GM12865 (cell line): Measurements from ENCODE around the gene LOXL1.
"Not testable (repeated sequence)": the region's sequence is repeated elsewhere in the genome, so short reads cannot be mapped to it uniquely, and the experiment has no call there.

Experiments used
- DNase-seq: peaks from one replicate; pipeline ENCODE4 v3.0.0; 2010; ENCODE audit warnings: low read depth
- H3K4me3 ChIP-seq: 2 replicates; pipeline ENCODE4 v1.5.1; 2011; ENCODE audit warnings: mild to moderate bottlenecking, low read depth, low read length, control low read depth
- TF ChIP-seq, protein P1 (sequence below): IDR thresholded peaks from 2 replicates; pipeline ENCODE4 v1.5.1; 2011; ENCODE audit warnings: low read length, control low read depth, low read depth, inconsistent platforms; ENCODE audit not compliant: insufficient read depth; ENCODE audit errors: missing control alignments

LOXL1 gene

DNA sequence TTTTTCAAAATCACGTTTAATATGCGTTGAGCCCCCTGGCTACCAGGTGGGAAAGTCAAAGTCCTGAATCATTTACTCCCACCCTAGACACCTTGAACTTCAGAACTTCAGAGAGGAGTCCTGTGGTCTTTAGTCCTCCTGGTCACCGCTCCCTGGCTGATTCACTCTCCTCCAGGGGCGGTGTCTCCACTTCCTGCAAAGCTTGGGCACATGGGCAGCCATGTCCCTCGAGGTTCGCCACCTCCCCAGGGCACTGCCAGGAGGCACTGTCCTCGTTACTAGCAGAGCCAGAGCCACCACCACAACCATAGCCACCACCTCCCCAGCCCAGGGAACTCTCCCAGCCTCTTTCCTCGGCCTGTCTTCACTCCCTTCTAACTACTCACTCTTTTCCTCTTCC lies 31.0 kb downstream of the LOXL1 start:
- H3K4me3 ChIP-seq: no peak overlapping the region
- DNase-seq: no peak
- TF ChIP-seq, protein P1, sequence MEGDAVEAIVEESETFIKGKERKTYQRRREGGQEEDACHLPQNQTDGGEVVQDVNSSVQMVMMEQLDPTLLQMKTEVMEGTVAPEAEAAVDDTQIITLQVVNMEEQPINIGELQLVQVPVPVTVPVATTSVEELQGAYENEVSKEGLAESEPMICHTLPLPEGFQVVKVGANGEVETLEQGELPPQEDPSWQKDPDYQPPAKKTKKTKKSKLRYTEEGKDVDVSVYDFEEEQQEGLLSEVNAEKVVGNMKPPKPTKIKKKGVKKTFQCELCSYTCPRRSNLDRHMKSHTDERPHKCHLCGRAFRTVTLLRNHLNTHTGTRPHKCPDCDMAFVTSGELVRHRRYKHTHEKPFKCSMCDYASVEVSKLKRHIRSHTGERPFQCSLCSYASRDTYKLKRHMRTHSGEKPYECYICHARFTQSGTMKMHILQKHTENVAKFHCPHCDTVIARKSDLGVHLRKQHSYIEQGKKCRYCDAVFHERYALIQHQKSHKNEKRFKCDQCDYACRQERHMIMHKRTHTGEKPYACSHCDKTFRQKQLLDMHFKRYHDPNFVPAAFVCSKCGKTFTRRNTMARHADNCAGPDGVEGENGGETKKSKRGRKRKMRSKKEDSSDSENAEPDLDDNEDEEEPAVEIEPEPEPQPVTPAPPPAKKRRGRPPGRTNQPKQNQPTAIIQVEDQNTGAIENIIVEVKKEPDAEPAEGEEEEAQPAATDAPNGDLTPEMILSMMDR: no peak

DNA sequence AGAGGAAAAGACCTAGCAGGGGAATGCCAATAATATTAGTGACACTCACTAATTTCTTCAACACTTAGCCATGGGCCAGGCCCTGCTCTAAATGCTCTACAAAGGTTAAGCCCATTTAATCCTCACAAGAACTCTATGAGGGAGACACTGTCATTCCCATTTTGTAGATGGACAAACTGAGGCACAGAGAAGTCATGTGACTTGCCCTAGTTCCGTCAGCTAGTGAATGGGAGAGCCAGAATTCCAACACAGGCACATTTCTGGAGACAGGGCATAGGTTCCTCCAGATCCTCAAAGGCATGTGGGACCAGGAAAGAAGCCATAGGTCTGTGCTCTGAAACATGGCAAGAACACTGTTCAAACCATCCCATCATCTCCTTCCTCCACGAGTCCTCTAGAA lies 31.5 kb downstream of the LOXL1 start:
- DNase-seq: no peak
- TF ChIP-seq, protein P1: no peak
- H3K4me3 ChIP-seq: no peak overlapping the region

DNA sequence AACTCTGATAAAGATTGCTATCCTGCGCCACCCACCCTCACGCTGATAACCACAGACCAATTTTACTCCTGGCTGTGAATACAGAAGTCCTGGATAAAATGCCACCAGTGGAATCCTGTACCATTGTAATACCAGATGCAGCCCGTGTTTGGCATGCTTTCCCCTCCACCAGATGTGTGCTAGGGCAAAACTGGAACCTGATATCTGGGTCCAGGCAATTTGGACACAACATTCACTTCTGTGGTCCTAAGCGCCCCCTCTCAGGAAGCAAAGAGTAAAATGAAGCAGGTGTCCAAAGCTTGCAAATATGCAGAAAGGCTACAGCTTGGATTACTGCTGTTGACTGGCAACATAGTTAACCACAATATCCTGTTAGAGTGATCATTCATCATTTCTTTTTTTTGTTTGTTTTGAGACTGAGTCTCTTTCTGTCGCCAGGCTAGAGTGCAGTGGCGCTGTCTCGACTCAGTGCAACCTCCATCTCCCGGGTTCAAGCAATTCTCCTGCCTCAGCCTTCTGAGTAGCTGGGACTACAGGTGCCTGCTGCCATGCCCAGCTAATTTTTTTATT lies 32.8 kb downstream of the LOXL1 start:
- TF ChIP-seq, protein P1: no peak
- H3K4me3 ChIP-seq: no peak overlapping the region
- DNase-seq: peak; percentile 35

DNA sequence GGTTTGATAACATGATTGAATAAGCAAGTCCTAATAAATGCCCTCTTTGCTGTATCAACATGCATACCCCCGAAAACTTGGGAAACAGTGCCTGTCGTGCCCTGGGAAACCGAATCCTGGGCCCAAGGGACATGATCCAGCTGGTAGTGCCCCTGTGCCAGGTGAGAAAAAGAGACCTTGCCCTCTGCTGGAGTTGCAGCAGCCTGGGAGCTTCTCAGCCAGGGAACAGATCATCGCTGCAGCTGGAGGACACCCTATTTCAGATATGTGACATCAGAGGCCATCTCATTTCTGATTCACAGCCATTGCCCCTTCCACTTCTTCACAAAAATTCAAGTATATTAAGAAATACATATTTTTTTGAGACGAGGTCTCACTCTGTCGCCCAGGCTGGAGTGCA lies 33.5 kb downstream of the LOXL1 start:
- H3K4me3 ChIP-seq: no peak overlapping the region
- TF ChIP-seq, protein P1: no peak
- DNase-seq: no peak

DNA sequence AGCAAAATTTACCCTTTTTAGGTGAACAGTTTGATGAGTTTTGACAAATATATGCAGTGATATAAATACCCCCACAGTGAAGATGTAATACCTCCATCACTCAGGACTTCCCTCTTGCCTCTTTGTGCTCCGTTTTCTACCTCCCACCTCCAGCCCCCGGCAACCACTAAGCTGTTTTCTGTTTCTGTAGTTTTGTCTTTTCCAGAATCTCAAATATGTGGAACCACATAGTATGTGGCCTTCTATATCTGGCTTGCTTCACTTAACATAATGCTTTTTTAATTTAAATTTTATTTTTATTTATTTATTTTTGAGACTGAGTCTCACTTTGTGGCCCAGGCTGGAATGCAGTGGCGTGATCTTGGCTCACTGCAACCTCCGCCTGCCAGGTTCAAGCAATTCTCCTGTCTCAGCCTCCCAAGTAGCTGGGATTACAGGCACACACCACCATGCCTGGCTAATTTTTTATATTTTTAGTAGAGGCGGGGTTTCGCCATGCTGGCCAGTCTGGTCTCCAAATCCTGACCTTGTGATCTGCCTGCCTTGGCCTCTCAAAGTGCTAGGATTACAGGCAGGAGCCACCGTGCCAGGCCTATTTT lies 34.3 kb downstream of the LOXL1 start:
- not testable (repeated sequence) for DNase-seq, H3K4me3 ChIP-seq

DNA sequence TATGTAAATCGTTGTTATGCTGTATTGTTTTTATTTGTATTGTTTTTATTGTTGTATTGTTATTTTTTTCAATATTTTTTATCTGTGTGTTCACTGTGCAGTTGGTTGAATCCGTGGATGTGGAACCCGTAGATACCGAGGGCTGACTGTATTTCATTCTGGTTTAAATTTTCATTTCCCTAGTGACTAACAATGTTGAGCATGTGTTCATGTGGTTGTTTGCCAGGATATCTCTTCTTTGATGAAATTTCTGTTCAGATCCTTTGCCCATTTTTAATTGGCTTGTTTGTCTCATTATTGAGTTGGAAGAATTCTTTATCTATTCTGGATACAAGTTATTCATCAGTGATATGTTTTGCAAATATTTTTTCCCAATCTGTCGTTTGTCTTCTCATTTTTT lies 36.2 kb downstream of the LOXL1 start:
- TF ChIP-seq, protein P1: no peak
- H3K4me3 ChIP-seq: no peak overlapping the region
- no peak for DNase-seq

DNA sequence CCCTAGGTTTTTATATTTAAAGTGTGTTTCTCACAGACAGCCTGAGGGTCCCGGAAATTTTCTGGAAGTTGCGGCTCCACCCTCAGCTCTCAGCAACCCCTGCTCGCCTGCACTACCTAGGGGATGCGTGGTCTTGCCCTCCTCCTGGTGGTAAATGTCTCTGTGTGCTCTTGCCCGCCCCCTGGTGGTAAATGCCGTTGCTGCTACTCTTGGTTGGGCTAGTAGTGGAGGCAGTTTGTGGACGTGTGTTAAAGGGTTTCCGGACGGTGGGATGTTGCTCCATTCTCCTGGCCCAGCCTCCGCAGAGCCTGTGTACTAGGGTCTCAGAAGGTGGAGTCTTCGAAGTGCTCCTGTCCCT lies 38.5 kb downstream of the LOXL1 start:
- TF ChIP-seq, protein P1: peak; percentile 97
- H3K4me3 ChIP-seq: peak overlapping the region; percentile 31

More for the DNA sequence above, 38.5 kb downstream of the LOXL1 start:
- DNase-seq: peak; percentile 88
